Neural cell (in vitro differentiated cells): Measurements from ENCODE around the gene C1orf122.

Experiments used
- EP300 ChIP-seq: fragments of 450-650 bp; conservative IDR thresholded peaks from 2 replicates; pipeline ENCODE4 v1.6.1; 2014; ENCODE audit warnings: antibody characterized with exemption, mild to moderate bottlenecking, moderate library complexity; ENCODE audit not compliant: poor library complexity, severe bottlenecking
- EZH2 ChIP-seq: fragments of 200-600, 300-800 bp; shearing (Covaris generic), sonication (generic); IDR thresholded peaks from 2 replicates; pipeline ENCODE4 v1.6.1; 2014; ENCODE audit warnings: antibody characterized with exemption, low read length, borderline replicate concordance, mild to moderate bottlenecking; ENCODE audit not compliant: insufficient read depth, poor library complexity, severe bottlenecking
- POLR2AphosphoS5 ChIP-seq: IDR thresholded peaks from 2 replicates; pipeline ENCODE4 v1.6.1; 2012
- TF ChIP-seq, protein P1 (sequence below): fragments of 450-650 bp; IDR thresholded peaks from 2 replicates; pipeline ENCODE4 v1.5.1; 2014; ENCODE audit warnings: antibody characterized with exemption, mild to moderate bottlenecking, moderate library complexity; ENCODE audit not compliant: poor library complexity, severe bottlenecking

DNA sequence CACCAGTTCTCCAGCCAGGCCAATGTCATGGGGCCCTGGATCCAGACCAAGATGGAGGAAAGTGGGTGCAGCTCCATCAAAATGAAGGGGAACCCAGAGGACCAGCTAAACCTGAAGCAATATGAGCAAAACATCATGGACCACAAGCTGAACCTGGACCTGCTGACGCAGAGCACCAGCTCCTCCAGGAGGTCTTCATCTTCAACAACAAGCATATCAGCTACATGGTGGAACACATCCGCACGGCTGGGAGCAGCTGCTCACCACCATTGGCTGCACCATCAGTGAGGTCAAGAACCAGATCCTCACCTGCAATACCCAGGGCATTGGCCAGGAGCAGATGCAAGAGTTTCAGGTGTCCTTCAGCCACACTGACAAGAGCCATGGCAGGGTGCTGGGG is 28.9 kb upstream of the C1orf122 start:
- TF ChIP-seq, protein P1, sequence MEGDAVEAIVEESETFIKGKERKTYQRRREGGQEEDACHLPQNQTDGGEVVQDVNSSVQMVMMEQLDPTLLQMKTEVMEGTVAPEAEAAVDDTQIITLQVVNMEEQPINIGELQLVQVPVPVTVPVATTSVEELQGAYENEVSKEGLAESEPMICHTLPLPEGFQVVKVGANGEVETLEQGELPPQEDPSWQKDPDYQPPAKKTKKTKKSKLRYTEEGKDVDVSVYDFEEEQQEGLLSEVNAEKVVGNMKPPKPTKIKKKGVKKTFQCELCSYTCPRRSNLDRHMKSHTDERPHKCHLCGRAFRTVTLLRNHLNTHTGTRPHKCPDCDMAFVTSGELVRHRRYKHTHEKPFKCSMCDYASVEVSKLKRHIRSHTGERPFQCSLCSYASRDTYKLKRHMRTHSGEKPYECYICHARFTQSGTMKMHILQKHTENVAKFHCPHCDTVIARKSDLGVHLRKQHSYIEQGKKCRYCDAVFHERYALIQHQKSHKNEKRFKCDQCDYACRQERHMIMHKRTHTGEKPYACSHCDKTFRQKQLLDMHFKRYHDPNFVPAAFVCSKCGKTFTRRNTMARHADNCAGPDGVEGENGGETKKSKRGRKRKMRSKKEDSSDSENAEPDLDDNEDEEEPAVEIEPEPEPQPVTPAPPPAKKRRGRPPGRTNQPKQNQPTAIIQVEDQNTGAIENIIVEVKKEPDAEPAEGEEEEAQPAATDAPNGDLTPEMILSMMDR, result no peak
- no peak for TF ChIP-seq EZH2
- no peak for TF ChIP-seq EP300
- TF ChIP-seq POLR2AphosphoS5, result no peak
